EL (cell line): ENCODE measurements around the gene PPP5C.
"Not testable (repeated sequence)": the region's sequence is repeated elsewhere in the genome, so short reads cannot be mapped to it uniquely, and the experiment has no call there.

Experiments used
- DNase-seq: peaks from one replicate; pipeline ENCODE4 v3.0.0-alpha.2; 2016

The PPP5C gene

DNA sequence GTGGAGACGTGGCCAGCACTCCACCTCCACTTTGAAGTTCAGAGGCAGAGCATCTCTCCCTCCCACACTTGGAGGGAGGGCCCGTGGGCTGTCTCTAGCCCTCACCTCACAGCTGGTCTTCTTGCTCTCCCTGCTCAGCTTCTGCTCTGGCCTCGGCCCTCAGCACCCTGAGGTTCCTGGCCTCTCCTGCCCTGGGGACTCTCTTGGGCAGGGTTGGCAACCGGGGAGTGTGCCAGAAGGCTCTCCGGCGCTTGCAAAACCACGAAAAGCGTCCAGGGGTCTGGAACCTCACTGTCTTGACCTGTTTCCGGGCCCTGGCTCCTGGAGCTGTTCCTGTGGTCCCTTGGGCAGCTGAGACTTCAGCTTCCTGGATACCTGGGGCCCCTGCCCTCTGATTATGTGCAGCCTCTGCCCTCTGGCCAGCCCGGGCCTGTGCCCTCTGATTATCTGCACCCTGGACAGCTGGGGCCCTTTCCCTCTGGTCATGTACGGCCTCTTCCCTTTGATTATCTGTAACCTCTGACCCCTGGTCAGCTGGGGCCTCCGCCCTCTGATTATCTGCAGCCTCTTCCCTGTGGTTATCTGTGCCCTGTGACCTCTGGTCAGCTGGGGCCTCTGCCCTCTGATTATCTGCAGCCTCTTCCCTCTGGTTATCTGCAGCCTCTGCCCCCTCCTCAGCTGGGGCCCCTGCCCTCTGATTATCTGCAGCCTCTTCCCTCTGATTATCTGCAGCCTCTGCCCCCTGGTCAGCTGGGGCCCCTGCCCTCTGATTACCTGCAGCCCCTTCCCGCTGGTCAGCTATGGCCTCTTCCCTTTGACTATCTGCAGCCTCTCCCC, 64.4 kb downstream of the PPP5C start:
- DNase-seq: no peak

DNA sequence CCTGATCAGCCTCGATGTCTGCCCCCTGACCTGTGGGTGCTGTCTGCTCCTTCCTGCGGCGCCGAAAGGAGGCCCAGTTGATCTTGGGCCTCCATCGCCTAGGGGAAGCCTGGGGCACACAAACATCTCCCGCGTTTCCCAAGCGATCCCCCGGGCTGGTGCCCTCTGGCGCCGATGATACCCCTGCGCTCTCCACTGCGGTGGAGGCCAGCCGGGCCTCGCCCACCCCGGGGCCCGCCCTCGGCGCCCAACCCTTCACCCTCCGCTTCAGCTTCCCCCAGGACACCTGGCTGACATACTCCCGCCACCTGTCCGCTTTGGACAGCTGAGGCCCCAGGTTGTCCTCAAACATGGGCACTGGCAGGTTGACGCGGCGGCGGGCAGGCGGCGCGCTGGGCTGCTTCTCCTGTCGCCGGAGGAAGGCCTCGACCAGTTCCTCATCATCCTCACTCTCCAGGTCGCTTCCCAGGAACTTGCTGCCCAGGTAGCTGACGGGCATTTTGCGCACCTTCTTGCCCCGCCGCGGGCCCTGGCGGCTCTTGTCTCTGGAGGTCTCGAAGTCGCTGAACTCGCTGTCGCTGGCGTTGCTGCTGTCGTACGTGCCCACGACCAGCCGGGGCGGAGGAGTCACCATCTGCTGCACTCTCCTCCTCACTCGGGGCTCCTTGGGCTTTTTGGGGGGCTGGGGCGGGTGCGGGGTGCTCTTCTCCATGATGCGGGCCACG, 65.2 kb downstream of the PPP5C start:
- no peak for DNase-seq

DNA sequence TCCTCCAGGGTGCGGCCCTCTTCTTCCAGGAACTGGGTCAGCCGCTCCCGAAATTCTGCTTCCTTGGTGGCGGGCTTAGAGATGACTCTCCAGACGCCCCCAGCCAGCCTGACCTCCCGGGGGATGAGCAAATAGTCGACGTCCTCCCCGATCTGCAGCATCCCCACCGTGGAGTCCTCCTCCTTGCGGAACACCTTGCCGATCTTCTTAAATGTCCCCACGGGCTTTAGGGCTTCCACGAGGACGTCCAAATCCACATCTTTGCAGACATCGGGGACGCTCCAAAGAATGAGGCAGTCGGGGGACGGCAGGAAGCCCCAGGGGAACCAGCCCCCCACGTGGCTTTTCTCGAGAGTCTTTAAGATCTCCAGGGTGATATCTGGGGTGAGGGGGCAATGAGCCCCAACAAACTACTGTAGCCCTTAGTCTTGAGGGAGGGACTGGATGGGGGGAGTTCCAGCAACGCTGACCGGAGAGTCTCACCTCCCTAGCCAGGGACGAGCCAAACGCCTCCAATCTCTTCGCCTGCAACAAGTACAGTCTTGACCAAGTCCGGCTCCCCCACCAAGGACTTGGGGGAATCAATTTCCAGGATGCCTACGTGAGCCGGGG, 65.9 kb downstream of the PPP5C start:
- DNase-seq: no peak

DNA sequence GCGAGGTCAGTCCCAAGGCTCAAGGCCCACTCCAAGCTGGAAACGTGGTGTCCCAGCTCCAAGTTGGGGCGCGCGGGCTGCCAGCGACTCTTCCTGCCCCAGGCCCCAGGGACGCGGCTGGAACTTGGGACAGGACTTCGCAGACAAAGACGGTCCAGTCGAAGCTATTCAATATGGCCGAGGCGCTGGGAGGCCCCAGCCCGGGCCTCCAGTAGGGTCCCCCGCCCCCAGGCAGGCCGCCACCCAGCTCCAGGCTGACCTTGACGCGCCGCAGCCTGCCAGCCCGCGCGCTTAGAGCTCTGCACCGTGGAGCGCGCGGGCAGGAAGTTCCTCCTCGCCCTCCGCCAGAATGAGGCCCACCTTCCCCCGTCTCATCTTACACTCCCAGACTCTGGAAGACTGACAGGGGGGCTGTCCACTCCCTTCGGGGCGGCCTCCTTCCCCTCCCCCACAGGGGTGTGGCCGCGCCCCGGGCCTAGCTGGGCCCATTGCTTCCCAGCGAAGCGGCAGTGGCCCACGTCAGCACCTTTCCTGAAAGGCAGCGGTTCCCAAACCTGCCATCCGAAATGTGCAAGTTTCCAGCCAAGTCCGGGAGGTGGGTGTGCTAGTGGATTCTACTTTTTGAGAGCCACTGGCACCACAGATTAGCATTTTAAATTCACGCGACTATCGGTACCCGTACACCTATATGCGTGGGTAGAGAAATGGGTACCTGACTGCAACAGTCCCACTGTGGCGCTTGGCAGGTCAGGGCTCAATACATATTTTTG, 66.6 kb downstream of the PPP5C start, which contains the start of gene CCDC8:
CCDC8 (minus strand) TSS at position 303 of the 770 bp plus-strand sequence. CDS start 754 bp downstream, outside the sequence.
- DNase-seq: peak; percentile 93

DNA sequence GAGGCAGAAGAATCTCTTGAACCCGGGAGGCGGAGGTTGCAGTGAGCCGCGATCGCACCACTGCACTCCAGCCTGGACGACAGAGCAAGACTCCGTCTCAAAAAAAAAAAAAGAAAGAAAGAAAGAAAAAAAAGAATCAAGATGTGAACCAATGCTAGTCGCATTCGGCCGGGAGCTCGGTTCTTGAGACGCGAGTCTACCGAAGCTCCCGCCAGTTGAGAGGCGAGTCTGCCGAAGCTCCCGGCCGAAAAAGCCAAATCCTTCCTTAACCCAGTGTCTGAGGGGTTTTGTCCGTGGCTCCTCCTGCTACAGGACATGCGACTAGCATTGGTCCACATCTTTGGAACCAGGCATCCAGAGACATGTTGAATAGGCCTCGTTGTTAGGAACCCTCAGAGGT, 68.0 kb downstream of the PPP5C start:
- DNase-seq: not testable (repeated sequence)

DNA sequence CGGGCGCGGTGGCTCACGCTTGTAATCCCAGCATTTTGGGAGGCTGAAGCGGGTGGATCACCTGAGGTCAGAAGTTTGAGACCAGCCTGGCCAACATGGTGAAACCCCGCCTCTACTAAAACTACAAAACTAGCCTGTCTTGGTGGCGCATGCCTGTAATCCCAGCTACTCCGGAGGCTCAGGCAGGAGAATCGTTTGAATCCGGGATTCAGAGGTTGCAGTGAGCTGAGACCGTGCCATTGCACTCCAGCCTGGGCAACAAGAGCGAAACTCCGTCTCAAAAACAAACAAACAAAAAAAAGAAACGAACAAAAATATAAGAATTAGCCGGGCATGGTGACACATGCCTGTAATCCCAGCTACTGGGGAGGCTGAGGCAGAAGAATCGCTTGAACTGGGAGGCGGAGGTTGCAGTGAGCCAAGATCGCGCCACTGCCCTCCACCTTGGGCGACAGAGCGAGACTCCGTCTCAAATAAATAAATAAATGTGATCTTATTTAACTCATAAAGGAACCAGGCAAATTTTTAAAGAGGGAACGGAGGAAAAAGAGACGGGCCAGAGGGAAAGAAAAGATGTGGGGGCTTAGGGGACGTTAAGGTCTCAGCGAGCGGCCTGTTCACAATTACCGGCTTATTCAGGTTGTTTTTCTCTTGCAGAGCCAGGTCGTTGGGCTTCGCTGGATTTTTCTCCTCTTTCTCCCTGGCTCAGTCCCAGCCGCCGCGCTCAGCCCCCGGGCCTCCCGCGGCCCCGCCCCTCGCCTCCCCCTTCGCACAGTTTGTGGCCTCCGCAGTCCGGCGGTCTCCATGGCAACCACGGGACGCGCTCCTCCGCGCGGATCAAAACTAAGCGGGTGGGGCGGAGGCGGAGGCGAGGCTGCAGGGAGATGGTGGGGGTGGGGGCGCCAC, 69.2 kb downstream of the PPP5C start:
- DNase-seq: peak; percentile 87

DNA sequence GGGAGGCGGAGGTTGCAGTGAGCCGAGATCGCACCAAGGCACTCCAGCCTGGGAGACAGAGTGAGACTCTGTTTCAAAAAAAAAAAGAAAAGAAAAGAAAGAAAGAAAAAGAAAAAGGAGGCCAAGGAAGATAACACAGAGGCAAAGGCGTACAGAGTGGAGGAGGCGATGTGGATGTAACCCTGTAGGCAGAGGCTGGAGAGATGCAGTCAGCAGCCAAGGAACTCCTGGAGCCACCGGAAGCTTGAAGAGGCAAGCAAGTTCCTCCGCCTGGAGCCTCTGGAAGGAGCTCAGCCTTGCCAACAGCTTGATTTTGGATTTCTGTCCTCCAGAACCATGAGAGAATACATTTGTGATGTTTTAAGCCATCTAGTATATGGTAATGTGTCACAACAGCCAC, 73.2 kb downstream of the PPP5C start:
- no peak for DNase-seq

DNA sequence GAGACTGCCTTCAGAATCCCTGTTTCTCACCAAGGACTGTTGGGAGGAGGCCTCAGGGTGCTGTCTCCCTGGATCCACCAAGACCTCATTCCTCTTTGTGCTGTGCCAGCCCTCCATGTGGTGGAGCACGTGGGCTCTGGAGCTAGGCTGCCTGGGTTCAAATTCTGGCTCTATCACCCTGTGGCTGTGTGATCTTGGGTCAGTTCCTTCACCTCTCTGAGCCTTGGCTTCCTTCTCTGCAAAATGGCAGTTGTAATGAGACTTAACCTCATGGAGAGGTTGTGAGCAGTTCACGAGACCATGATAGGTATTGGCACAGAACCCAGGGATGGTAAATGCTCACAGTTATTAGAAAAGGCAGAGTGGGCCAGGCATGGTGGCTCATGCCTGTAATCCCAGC, 75.5 kb downstream of the PPP5C start:
- no peak for DNase-seq

DNA sequence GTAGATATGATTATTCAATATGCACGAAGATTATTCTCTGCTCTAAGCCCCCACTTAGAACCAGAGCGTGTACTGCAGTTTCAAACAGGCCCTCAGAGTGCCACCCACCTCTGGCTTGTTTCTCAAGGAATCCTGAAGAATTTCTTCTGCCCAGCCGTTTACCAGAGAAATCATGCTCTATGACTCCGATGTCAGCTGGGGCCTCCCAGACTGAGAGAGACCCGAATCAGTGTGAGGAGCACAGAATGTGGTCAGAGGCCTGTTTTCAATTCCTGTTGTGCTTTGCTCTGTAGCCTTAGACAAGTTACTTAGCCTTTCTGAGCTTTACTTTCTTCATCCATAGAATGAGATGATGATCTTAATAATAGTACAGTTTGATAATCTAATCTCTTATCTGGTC, 76.3 kb downstream of the PPP5C start:
- DNase-seq: no peak

DNA sequence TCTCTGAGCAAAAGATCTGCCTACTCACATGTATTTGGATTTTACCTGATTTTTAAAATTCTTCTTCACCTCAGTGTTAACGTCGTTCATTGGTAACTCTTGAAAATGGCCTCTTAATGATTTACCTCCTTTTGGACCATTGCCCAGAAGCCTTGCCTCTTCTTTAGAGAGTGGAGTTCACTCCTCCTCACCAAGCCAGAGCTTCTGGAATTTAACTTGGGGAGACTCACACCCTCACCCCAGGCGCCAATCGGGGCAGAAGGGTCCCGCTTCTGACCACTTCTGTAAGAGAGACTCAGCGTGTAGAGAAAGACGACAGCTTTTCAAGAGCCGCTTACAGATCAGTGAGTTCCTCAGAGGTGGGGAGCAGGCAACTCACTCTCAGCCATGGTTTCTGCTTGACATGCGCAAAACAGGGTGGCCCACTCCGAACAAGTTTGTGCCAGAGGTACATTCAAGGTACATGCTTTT, 79.2 kb downstream of the PPP5C start:
- DNase-seq: no peak

DNA sequence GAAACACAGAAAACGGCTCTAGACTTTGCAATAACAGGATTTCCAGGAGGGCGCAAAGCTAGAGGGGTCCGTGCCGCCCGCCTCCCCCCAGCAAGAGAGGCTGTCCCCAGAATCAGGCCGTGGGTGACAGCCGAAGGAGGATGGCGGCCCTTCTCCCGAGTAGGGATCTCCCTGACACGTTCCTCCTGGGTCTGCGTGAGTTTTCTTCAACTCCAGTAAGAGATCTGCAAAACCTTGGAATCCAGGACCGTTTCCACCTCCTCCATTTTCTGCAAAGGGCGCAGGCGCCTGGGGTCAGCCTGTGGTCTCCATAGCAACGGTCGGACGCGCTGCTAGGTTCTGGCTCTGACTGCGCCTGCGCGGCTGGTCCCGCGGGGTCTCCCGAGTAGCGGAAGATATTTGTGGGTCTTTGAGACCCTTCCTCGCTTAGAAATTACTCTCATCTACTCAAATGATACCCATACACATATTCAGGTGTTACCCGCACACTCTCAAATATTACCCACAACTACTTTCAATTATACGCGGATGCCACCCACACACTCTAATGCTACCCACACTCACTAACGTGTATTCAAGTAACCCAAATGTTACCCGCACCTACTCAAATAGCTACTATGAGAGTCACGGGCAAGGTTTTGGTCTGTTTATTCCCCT, 79.7 kb downstream of the PPP5C start:
- DNase-seq: peak; percentile 79

DNA sequence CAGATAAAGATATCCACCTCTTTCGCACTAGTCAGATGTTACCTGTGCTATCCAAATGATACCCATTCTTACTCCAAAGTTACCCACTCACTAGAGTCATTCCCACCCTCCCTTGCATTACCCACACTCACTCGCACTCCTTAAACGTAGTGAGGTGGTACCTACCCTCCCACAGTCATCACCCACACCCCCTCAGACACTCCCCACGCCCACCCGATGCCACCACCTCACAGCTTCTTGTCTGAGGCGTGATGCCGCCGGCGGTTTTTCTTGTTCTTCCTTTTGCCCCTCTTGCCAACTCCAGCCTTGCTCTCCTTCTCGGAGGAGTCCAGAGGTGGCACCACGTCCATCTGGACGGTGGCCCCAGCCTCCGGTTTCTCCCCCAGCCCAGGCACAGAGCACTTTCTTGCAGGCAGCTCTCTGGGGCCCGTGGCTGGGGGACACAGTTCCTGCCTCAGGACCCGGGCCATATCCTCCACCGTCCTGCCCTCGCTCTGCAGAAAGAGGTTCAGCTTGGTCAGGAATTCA, 80.7 kb downstream of the PPP5C start:
- DNase-seq: no peak

DNA sequence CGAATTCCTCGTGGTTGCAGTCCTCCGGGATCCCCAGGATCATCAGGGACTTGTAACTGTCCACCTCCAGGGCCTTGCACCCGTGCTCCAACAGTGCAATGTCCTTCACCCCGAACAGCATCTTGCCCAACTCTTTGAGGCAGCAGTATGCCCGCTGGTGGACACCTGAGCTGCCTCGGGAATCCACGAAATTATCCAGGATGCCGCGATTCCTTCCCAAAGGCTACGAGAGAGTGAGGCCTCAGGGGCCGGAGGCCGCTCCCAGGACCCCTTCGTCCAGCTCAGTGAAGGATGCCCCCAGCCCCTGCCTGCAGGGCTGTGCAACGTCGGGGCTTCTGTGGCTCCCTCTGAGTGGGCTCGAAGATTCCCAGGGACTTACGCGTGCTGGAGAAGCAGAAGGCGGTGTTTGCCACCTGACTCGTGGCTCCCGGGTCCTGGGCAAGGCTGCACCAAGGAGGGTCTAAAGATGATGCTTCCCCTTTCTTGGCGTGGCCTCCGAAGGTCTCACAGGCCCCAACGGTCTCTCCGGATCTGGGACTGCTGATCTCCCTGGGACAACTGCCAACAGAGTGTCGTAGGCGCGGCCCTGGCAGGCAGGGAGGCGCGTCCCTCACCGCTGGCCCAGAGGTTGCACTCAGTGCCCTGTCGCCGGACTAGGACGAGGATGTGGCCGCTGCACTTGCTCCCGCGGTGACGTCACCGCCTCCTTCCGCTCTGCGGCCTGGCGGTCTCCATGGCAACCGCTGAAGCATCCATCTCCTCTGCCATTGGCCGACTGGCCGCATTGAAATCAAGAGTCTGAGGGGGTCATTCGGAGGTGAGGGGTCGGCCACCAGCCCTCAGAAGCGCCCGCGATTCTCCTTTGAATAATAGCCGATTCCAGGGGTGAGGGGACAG, 81.6 kb downstream of the PPP5C start, which contains the start of gene PNMA8C:
PNMA8C (minus strand) TSS at position 698 of the 897 bp plus-strand sequence; CDS start at position 121, 577 bp downstream.
- DNase-seq: peak; percentile 67

DNA sequence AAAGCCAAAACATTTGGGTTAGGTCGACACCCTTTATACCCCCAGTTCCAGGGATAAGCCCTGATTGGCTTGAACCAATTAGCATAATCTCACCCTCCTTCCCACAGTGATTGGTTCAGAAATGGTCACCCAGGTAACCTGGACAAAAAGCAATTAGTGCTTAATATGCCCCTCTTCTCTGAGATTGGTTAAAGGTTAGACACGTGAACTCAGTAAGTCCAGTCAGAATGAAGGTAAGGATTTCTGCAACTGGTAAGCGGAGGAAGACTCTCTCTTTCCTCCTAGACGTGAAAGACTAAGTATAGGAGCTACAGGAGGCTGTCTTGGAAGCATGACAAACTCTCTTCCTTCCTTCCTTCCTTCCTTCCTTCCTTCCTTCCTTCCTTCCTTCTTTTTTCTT, 83.1 kb downstream of the PPP5C start:
- DNase-seq: no peak

DNA sequence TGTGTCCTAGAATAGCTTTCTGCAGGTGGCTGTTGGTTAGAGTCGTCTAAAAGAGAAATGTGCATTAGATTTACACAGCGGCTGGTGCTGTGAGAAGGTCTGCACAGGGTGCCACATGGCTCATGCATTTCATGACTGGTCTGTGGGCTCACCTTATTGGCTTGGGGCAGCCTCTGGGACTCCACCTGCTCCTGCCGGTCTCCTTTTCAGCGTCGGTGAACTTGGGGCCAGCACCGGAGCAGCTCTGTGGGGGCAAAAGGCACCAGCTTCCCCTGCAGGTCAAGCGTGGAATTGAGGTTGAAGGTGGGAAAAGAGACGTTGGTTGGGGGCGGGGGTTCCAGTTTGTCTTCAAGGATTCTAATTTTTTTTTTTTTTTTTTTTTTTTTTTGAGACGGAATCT, 84.9 kb downstream of the PPP5C start:
- DNase-seq: no peak

DNA sequence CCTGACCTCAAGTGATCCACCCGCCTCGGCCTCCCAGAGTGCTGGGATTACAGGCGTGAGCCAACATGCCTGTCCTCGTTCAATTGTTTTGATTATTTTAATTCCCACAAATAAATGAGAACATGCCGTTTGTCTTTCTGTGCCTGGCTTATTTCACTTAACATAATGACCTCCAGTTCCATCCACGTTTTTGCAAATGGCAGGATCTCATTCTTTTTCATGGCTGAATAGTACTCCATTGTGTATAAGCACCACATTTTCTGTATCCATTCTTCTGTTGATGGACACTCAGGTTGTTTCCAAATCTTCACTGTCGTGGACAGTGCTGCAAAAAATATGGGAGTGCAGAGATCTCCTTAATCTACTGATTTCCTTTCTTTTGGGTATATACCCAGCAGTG, 86.6 kb downstream of the PPP5C start:
- DNase-seq: not testable (repeated sequence)

DNA sequence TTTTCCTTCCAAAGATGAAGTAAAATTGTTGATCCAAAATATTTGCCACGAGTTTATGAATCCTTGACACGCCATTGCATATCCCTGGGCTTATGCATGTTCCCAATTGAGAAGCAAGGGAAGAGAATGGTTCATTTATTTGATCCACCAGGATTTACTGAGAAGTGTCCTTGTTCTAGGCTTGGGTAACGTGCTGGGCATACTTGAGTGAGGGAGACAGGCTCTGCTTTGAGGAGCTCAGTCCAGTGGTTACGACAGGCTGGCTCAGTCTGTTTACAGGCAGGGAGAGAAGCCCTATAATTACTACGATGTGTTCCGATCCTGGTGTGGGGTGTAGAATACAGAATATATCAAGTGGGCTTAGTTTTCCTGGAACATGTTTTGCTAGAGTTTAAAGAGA, 88.1 kb downstream of the PPP5C start:
- no peak for DNase-seq

DNA sequence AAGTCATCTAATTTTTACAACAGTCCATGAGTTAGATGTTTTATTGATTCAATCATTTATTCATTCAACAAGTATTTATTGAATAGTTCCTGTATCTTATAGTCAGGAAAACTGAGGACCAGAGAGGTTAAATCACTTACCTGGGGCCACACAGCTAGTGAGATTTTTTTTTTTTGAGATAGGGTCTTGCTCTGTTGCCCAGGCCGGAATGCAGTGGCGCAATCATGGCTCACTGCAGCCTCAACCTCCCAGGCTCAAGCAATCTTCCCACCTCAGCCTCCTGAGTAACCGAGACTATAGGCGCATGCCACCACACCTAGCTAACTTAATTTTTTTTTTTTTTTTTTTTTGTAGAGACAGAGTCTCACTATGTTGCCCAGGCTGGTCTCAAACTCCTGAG, 88.8 kb downstream of the PPP5C start:
- DNase-seq: not testable (repeated sequence)
